22Rv1 (cell line): ENCODE results near the gene CDH15.

Experiments used
- H3K27ac ChIP-seq: fragments of 450-650 bp; 2 replicates; pipeline ENCODE4 v1.5.1; 2017
- ZFX ChIP-seq: fragments of 450-650 bp; IDR thresholded peaks from 2 replicates; pipeline ENCODE4 v1.6.1; 2017; ENCODE audit warnings: antibody characterized with exemption, borderline replicate concordance
- TF ChIP-seq, protein P1 (sequence below): fragments of 450-650 bp; IDR thresholded peaks from 2 replicates; pipeline ENCODE4 v1.5.1; 2017; ENCODE audit warnings: mild to moderate bottlenecking

CDH15 gene

DNA sequence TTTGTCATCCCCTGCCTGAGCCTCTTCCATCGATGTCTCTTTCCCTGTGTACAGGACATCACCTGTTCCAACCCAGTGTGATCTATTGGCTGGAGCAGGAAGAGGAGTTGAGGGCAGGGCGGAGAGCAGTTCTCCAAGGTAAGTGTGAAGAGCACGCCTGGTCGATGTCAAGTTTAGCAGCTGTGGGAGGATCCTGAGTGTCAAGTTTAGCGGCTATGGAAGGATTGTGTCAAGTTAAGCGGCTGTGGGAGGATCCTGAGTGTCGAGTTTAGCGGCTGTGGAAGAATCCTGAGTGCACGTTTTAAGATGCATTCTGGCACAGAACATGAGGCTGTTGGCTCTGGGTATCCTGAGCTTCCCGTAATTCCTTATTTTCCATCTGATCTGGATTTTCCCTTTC lies 53.1 kb downstream of the CDH15 start:
- H3K27ac ChIP-seq: no peak overlapping the region
- no peak for TF ChIP-seq ZFX
- TF ChIP-seq, protein P1, sequence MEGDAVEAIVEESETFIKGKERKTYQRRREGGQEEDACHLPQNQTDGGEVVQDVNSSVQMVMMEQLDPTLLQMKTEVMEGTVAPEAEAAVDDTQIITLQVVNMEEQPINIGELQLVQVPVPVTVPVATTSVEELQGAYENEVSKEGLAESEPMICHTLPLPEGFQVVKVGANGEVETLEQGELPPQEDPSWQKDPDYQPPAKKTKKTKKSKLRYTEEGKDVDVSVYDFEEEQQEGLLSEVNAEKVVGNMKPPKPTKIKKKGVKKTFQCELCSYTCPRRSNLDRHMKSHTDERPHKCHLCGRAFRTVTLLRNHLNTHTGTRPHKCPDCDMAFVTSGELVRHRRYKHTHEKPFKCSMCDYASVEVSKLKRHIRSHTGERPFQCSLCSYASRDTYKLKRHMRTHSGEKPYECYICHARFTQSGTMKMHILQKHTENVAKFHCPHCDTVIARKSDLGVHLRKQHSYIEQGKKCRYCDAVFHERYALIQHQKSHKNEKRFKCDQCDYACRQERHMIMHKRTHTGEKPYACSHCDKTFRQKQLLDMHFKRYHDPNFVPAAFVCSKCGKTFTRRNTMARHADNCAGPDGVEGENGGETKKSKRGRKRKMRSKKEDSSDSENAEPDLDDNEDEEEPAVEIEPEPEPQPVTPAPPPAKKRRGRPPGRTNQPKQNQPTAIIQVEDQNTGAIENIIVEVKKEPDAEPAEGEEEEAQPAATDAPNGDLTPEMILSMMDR: no peak

DNA sequence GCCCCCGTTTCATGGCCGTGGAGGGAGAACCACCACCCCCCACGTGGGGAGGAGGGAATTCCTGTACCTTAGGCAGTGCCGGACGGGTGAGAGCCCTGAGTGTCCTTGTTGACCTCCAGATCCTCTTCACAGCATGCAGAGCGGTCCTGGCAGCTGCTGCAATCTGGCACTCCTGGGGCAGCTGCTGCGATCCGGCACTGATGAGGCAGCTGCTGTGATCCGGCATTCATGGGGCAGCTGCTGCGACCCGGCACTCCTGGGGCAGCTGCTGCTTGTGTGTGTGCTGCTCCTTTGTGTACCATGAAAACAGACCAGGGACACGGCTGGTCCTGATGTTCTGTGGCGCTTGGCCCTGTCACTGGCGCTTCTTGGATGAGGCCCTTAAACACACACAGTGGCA lies 58.7 kb downstream of the CDH15 start:
- H3K27ac ChIP-seq: no peak overlapping the region
- TF ChIP-seq ZFX: no peak
- TF ChIP-seq, protein P1: no peak

- H3K27ac ChIP-seq: no peak overlapping the region
- TF ChIP-seq, protein P1: no peak
- no peak for TF ChIP-seq ZFX
Observed at GRCh38 chr16:89232107-89232506, 60.6 kb downstream of the CDH15 start.

DNA sequence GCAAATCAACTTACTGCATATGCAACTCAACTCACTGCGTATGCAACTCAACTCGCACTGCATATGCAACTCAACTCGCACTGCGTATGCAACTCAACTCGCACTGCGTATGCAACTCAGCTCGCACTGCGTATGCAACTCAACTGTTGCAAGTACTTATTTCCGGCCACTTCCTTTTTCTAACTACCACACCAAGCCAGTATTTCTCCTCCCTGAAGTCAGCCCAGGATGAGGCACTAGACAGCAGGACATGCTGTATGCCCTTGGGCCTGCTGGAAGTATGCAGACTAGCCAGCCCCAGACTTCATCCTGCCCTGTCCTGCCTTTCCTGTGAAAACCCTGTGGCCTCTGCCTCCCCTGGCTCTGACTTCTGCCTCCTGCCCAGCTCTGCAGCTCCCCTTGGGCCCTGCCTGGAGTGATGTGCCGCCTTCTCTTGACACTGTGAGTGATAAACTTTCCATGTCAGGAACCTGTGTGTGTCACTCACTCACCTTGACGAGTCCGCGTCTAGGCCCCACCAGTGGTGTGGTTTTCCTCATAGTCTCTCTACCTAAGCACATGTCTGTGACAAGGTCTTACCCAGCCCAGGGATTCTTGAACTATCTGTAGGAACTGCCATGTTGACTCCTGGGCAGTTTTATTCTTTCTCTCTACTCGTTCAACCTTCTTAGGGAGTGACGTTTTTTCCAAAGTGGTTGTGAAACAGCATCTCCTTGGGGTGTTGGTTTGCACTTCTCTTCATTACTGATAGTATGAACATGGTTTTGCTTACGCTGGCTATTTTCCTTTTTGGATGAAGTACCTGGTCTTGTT lies 62.3 kb downstream of the CDH15 start:
- no peak for TF ChIP-seq ZFX
- no peak overlapping the region for H3K27ac ChIP-seq

GRCh38 chr16:89237733-89238132 lies 66.2 kb downstream of the CDH15 start:
- TF ChIP-seq ZFX: no peak
- TF ChIP-seq, protein P1: no peak
- H3K27ac ChIP-seq: no peak overlapping the region

- peak overlapping the region; percentile 82 for H3K27ac ChIP-seq
- TF ChIP-seq, protein P1: no peak
- TF ChIP-seq ZFX: no peak
Observed at GRCh38 chr16:89241187-89242007, 69.8 kb downstream of the CDH15 start.

GRCh38 chr16:89242795-89243200 lies 71.2 kb downstream of the CDH15 start:
- H3K27ac ChIP-seq: no peak overlapping the region
- TF ChIP-seq, protein P1: no peak
- TF ChIP-seq ZFX: no peak
